Right ventricle myocardium inferior (tissue), 1 donor: Measurements from ENCODE around the gene OLA1. TPM values are rescaled to one million over a fixed set of nuclear protein-coding genes. Genes with fewer than 3 reads are reported as not detected.

Experiments
- ATAC-seq: fragments of 200-7000 bp; cut with Tn5 transposase; one replicate; pipeline ENCODE4 v1.9.1; 2020; ENCODE audit warnings: mild to moderate bottlenecking, moderate library complexity
- DNase-seq: peaks from one replicate; pipeline ENCODE4 v3.0.0; 2021; ENCODE audit errors: missing footprints
- intact Hi-C: fragments of 100-400 bp; cut with DNase I; formaldehyde crosslinking; loops from one replicate; pipeline ENCODE4 v1.11.0; 2022
- total RNA-seq: library from RNA; stranded (reverse); fragmentation: NEBNext Ultra II Directional; extraction: Animal tissue kit (Norgen Biotek cat#: 25700); gene quantifications from one replicate; pipeline ENCODE4 v1.2.1, GENCODE V29; 2021
- donor health status: DM: no; HTN: yes; CAD: no; lungs with severe emphysema.

OLA1 gene
- total RNA-seq, 1 donor from 2014 or later, result 75.5 TPM

DNA sequence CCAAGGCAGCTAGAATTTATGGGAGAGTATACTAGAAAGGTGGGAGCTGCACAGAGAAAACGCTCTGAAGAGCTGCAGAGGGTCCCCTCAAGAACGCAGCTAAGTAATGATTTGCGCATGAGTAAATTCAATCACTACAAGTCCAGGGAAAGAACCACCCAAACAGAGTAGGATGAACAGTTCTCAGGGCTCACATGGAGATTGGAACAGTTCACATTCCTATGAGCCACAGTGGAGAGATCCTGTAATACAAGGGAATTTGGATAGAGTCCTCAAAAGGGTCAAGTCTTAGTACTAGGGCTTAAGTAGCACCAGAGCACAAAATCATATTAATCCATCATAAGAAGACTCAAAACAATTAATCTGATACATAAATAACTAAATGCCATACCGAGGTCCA is 12.7 kb downstream of the OLA1 start:
- DNase-seq, result no peak
- intact Hi-C loops, result no loop called here

DNA sequence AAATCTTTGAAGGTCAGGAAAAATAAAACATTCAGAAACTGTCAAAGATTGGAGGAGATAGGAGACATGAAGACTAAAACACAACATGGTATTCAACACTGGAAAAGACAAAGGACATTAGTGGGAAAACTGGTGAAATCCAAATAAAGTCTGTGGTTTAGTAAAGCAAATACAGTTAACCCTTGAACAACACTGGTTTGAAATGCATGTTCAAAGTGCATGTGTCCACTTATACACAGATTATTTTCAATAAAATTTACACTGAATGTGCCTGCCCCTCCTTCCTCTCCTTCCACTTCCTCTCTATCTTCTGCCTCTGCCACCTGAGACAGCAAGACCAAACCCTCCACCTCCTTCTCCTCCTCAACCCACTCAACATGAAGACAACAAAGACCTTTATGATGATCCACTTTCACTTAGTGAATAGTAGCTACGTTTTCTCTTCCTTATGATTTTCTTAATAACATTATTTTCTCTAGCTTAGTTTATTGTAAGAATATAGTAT is 14.5 kb downstream of the OLA1 start:
- ATAC-seq (no peak), DNase-seq (no peak)
- intact Hi-C loops, result no loop called here

More for the DNA sequence above, 12.7 kb downstream of the OLA1 start:
- no peak for ATAC-seq

- ATAC-seq (no peak), DNase-seq (no peak)
- intact Hi-C loops, result no loop called here
Observed at GRCh38 chr2:174227748-174228147, 20.6 kb downstream of the OLA1 start.

- ATAC-seq, result no peak
- DNase-seq, result no peak
- intact Hi-C loops, result no loop called here
Observed at GRCh38 chr2:174224665-174225288, 23.6 kb downstream of the OLA1 start.

DNA sequence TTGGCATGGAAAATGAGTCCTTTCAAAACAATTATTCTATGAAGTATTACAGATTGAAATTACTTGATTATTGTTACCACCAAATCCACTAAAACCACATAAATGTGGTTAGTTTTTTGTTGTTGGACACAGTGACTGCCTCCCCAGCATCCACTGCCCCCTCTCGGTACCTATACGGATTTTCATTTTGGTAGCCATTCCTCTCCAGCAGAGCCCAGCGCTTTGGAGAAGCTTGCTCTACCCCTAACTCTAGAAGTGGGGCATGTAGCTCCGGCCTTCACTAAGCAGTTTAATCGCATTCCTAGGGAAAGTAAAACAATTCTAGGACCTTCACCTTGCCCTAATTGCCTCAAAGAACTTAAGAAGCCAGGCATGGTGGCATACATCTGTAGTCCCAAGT is 24.2 kb downstream of the OLA1 start:
- DNase-seq, result no peak
- no peak for ATAC-seq
- intact Hi-C loops, result no loop called here

DNA sequence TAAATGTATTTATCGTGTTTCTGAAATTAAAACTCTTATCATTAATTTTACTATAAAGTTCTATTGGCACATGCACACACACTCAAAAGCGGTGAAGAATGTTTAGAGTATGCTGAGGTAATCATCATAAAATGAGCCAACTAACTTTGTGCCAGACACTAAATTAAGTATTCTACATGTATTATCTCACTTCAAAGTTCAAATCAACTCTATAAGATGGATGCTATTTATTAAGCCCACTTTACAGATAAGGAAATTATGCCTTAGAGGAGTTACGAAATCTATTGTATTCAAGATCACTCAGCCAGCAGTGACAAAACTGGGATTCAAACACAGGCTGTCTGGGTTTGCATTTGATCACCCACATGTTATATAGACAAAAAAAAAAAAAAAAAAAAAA is 24.9 kb downstream of the OLA1 start:
- intact Hi-C loops, result no loop called here
- no peak for DNase-seq
- ATAC-seq, result no peak

- intact Hi-C loops, result no loop called here
Observed at GRCh38 chr2:174222154-174222553, 26.2 kb downstream of the OLA1 start.

GRCh38 chr2:174219321-174219720 is 29.0 kb downstream of the OLA1 start:
- intact Hi-C loops, result no loop called here
- no peak for ATAC-seq
- no peak for DNase-seq

More at GRCh38 chr2:174222154-174222553, 26.2 kb downstream of the OLA1 start:
- no peak for DNase-seq
- no peak for ATAC-seq

GRCh38 chr2:174218773-174219172 is 29.6 kb downstream of the OLA1 start:
- intact Hi-C loops, result no loop called here
- ATAC-seq (no peak), DNase-seq (no peak)

DNA sequence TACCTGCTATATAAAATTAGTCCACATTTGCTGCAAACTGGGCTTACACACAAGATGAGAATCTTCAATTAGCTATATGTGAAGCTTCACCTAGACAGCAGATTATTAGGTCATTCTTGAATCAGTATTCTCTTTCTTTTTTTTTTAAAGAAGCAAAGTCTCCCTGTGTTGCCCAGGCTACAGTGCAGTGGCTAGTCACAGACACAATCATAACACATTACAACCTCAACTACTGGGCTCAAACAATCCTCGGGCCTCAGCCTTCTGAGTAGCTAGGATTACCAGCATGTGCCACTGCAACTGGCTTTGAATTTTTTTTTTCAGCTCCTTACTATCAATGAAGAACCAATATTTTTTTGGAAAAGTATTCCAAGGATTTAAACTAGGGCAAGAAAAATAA is 30.5 kb downstream of the OLA1 start:
- no peak for DNase-seq
- ATAC-seq, result no peak
- intact Hi-C loops, result no loop called here

GRCh38 chr2:174211954-174212353 is 36.4 kb downstream of the OLA1 start:
- intact Hi-C loops, result no loop called here
- DNase-seq, result no peak
- ATAC-seq, result no peak

GRCh38 chr2:174210862-174211261 is 37.5 kb downstream of the OLA1 start:
- ATAC-seq, result no peak
- intact Hi-C loops, result no loop called here
- no peak for DNase-seq

DNA sequence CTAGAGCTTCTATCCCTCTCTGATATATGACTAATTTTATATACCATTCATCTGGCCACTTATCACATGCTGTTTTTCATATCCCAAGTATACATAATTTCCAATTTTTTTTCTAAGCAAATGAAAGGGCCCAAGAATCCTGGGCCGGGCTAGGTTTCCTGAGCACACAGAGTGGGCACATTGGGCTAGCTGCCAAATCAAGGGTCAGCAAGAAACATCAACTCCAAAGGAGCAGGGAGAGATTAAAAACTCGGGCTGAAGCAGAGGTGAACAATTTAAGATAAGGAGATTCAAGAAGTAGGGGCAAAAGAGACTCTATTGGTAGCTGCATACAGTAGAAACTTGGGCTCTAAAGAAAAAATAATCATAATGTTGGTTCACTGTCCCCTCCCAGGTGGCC is 39.0 kb downstream of the OLA1 start:
- intact Hi-C loops, result no loop called here
- DNase-seq (no peak), ATAC-seq (no peak)

DNA sequence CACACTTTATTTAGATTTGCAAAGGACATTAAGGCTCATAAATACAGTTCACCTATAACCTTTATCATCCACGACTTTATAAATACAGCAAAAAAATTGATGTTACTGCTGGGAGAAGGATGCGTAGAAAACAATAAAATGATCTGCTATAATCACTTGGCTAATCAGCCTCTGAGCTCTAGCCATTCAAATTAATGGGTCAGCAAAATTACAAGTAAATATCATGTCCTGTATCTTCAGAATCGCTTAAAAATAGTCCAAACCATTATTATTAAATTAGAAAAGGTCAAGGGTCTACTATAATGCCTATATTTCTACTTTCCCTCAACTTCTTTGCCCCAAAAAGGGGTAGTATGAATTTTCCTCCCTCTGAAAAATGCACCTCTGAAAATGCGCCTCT is 40.3 kb downstream of the OLA1 start:
- intact Hi-C loops, result no loop called here
- ATAC-seq (no peak), DNase-seq (no peak)

DNA sequence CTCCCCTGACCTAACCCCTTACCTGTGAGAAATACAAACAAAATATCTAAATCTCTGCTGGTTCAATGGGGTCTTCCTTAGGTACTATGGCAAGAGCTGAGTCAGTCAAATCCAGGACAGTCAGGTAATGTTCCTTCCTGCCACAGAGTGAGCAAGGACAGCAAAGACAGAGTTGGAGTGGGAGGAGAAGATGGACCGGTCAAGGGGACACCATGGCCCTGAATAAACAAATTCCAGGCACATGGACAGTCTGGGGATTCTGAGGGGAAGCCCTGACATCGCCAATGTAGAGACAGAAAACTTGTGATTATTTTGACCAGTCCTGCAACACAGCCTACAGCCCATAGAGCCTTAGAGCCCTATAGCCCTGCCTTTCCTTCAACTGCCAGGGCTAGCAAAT is 42.8 kb downstream of the OLA1 start:
- ATAC-seq (no peak), DNase-seq (no peak)
- intact Hi-C loops, result no loop called here

- intact Hi-C loops, result no loop called here
- no peak for DNase-seq
- ATAC-seq, result no peak
Observed at GRCh38 chr2:174202188-174202587, 46.1 kb downstream of the OLA1 start.

DNA sequence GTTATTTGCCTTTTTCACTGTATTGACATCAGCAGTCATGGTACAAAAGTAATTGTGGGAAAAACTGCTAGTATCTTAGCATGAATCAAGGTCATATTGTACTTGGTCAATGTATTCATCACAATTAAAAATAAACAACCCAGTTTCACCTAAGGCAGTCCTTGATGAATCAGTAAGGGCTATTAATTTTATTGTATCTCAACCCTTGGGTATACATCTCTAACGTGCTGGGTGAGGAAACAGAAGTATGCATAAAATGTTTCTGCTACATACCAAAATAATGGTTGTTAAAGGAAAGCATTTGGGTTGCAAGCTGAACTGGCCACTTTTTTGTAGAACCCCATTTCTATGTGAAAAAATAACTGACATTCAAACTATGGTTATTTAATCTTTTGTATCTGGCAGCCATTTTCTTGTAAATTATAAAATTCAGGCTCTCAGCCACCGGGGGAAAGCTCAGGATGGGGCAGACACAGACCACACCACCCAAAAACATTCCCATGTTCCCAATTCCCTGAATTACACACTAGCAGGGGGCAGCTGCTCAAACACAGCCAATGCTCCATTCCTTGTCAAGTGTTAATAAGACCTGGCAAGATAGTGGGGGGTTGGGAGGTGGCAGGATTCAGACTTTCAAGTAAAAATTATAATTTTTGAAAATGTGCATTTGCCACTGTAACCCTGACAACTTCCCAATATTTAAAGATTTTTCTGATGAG is 49.3 kb downstream of the OLA1 start:
- ATAC-seq (no peak), DNase-seq (no peak)
- intact Hi-C loops, result no loop called here

GRCh38 chr2:174195253-174195652 is 53.1 kb downstream of the OLA1 start:
- DNase-seq, result no peak
- intact Hi-C loops, result no loop called here
- ATAC-seq, result no peak

- DNase-seq, result no peak
- intact Hi-C loops, result no loop called here
- no peak for ATAC-seq
Observed at GRCh38 chr2:174193737-174194136, 54.6 kb downstream of the OLA1 start.

GRCh38 chr2:174192664-174193063 is 55.7 kb downstream of the OLA1 start:
- DNase-seq (no peak), ATAC-seq (no peak)
- intact Hi-C loops, result no loop called here
